ENCODE data around the gene PNPLA2.
A peak's percentile ranks its signal among the peaks of the same experiment; 100 is the strongest.

Gene PNPLA2

DNA sequence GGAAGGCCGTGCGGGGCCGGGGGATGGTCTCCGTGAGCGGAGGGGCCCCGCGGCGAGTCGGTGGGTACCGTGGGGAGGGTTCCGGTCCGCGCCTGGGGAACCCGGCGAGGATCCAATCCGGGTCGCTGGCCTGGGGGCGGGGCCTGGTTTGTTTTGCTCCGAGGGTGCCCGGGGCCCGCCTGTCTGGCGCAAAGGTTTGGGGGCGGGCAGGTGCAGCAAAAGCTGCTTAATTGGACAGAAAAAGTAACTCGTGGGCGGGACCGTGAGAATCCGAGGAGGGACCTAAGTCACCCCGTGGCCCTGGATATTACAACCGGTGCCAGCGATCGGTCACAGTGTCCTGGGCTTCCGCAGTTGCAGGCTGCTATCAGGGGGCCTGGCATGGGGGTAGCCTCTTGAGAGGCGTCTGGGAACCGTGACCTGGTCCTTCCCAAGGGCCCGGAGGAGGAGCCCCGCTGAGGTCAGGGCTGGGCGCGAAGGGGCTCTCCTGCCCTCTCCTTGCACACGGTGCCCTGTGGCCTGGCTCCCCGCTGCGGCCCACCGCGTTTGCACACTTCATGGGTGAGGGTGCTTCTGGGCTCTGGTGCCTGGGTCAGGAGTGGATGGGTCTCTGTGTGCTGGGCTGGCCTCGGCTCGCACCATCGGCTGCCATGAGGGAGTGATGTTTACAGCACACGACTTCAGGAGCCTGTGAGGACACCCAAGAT lies 1.4 kb downstream of the PNPLA2 start (continued):
- TF ChIP-seq, protein P1, sequence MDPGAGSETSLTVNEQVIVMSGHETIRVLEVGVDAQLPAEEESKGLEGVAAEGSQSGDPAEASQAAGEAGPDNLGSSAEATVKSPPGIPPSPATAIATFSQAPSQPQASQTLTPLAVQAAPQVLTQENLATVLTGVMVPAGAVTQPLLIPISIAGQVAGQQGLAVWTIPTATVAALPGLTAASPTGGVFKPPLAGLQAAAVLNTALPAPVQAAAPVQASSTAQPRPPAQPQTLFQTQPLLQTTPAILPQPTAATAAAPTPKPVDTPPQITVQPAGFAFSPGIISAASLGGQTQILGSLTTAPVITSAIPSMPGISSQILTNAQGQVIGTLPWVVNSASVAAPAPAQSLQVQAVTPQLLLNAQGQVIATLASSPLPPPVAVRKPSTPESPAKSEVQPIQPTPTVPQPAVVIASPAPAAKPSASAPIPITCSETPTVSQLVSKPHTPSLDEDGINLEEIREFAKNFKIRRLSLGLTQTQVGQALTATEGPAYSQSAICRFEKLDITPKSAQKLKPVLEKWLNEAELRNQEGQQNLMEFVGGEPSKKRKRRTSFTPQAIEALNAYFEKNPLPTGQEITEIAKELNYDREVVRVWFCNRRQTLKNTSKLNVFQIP (CRISPR knock-in tag; IDR thresholded peaks at IDR 0.05; ENCODE audit: borderline replicate concordance, low read depth): no peak
- TF ChIP-seq ZC3H10 (CRISPR knock-in tag; IDR thresholded peaks at IDR 0.05): no peak
- no peak for TF ChIP-seq OSR1 (CRISPR knock-in tag; IDR thresholded peaks at IDR 0.05)
- TF ChIP-seq ZFP3 (CRISPR knock-in tag; IDR thresholded peaks at IDR 0.05): no peak

DNA sequence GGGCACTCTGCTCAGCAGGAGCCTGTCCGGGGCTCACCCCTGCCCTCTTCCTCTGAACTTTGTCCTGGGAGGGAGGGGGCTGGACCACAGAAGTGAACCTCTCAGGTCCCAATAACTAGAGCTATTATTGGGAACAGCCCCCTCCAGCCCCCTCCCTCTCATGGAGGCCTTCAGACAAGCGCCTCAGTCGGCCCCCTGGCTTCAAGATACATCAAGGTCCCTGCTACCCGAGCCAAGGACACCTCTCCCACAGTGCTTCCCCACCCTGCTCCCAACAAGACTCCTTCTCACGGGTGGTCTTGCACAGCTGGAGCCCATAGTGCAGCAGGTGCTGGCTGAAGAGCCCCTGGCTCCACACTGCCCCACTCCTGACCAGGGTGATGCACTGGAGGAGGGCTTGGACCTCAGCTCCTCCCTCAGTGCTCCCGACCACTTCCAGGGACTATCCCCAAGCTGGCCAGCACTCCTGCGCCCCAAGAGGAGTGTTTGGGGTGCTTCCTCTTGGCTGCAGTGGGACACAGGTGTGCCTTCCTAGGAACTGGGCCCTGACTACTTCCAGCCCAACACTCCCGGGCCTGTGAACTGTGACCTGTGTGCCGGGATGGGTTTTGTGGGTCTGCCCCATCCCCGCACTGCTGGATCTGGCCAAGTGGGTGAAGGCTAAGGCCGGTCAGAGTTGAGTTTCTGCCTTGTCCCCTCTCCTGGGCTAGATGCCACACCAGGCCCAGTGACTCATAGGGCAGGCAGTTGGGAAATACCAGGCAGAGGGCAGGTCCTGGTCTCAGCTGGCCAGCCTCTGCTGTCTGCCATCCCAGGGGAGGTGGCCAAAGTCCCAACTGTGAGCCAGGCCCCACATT lies 2.2 kb downstream of the PNPLA2 start:
- ATAC-seq: peak; percentile 46
- TF ChIP-seq, protein P1 (CRISPR knock-in tag; IDR thresholded peaks at IDR 0.05; ENCODE audit: borderline replicate concordance, low read depth): no peak
- TF ChIP-seq, protein P2, sequence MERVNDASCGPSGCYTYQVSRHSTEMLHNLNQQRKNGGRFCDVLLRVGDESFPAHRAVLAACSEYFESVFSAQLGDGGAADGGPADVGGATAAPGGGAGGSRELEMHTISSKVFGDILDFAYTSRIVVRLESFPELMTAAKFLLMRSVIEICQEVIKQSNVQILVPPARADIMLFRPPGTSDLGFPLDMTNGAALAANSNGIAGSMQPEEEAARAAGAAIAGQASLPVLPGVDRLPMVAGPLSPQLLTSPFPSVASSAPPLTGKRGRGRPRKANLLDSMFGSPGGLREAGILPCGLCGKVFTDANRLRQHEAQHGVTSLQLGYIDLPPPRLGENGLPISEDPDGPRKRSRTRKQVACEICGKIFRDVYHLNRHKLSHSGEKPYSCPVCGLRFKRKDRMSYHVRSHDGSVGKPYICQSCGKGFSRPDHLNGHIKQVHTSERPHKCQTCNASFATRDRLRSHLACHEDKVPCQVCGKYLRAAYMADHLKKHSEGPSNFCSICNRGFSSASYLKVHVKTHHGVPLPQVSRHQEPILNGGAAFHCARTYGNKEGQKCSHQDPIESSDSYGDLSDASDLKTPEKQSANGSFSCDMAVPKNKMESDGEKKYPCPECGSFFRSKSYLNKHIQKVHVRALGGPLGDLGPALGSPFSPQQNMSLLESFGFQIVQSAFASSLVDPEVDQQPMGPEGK (CRISPR knock-in tag; IDR thresholded peaks at IDR 0.05; ENCODE audit: borderline replicate concordance): no peak

DNA sequence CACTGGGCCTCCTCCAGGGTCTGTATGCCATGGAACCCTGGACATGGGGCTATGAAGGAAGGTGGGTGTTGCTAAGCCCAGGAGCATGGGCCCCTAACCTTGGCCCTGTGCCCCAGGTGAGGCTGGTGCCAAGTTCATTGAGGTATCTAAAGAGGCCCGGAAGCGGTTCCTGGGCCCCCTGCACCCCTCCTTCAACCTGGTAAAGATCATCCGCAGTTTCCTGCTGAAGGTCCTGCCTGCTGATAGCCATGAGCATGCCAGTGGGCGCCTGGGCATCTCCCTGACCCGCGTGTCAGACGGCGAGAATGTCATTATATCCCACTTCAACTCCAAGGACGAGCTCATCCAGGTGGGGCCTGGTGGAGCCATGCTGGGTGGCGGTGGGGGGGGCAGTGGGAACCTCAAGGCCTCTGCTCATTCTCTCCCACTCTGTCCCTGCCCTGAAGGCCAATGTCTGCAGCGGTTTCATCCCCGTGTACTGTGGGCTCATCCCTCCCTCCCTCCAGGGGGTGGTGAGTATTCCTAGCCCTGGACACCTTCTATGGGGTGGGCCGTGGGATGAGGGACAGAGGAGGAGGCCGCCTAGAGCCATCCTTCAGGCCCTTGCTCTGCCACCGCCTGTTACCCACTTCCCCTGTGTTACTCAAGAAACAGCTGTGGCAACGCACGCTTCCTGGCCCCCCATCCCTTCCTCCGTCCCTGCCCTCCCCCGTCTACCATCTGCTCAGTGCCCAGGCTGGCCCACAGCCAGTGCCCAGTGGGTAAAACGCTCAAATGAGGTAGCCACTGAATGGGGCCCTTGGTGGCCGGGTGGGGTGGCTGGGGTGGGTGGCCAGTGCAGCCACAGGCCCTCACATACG lies 3.0 kb downstream of the PNPLA2 start:
- TF ChIP-seq RARB (CRISPR knock-in tag; IDR thresholded peaks at IDR 0.05) (no peak), CSDC2 (CRISPR knock-in tag; IDR thresholded peaks at IDR 0.05) (no peak), ARNTL (CRISPR knock-in tag; IDR thresholded peaks at IDR 0.05; ENCODE audit: borderline replicate concordance, low read depth) (no peak), ZNF70 (CRISPR knock-in tag; IDR thresholded peaks at IDR 0.05) (no peak), ISL1 (CRISPR knock-in tag; IDR thresholded peaks at IDR 0.05) (no peak), ZFP3 (CRISPR knock-in tag; IDR thresholded peaks at IDR 0.05) (no peak), BACH2 (CRISPR knock-in tag; IDR thresholded peaks at IDR 0.05; ENCODE audit: borderline replicate concordance) (no peak), GLIS3 (CRISPR knock-in tag; IDR thresholded peaks at IDR 0.05) (no peak), TCF4 (CRISPR knock-in tag; IDR thresholded peaks at IDR 0.05; ENCODE audit: borderline replicate concordance) (no peak), SNAI2 (CRISPR knock-in tag; IDR thresholded peaks at IDR 0.05) (no peak), OSR1 (CRISPR knock-in tag; IDR thresholded peaks at IDR 0.05) (no peak), ESRRG (CRISPR knock-in tag; IDR thresholded peaks at IDR 0.05) (no peak), TOX (CRISPR knock-in tag; IDR thresholded peaks at IDR 0.05; ENCODE audit: borderline replicate concordance) (no peak), PPARA (CRISPR knock-in tag; IDR thresholded peaks at IDR 0.05; ENCODE audit: borderline replicate concordance) (no peak), ZNF565 (CRISPR knock-in tag; conservative IDR thresholded peaks at IDR 0.05; ENCODE audit: low read depth) (no peak), ZFP30 (CRISPR knock-in tag; IDR thresholded peaks at IDR 0.05) (no peak)
- TF ChIP-seq, protein P1 (CRISPR knock-in tag; IDR thresholded peaks at IDR 0.05; ENCODE audit: borderline replicate concordance, low read depth): no peak
- TF ChIP-seq, protein P3, sequence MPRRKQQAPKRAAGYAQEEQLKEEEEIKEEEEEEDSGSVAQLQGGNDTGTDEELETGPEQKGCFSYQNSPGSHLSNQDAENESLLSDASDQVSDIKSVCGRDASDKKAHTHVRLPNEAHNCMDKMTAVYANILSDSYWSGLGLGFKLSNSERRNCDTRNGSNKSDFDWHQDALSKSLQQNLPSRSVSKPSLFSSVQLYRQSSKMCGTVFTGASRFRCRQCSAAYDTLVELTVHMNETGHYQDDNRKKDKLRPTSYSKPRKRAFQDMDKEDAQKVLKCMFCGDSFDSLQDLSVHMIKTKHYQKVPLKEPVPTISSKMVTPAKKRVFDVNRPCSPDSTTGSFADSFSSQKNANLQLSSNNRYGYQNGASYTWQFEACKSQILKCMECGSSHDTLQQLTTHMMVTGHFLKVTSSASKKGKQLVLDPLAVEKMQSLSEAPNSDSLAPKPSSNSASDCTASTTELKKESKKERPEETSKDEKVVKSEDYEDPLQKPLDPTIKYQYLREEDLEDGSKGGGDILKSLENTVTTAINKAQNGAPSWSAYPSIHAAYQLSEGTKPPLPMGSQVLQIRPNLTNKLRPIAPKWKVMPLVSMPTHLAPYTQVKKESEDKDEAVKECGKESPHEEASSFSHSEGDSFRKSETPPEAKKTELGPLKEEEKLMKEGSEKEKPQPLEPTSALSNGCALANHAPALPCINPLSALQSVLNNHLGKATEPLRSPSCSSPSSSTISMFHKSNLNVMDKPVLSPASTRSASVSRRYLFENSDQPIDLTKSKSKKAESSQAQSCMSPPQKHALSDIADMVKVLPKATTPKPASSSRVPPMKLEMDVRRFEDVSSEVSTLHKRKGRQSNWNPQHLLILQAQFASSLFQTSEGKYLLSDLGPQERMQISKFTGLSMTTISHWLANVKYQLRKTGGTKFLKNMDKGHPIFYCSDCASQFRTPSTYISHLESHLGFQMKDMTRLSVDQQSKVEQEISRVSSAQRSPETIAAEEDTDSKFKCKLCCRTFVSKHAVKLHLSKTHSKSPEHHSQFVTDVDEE (CRISPR knock-in tag; IDR thresholded peaks at IDR 0.05): no peak
- TF ChIP-seq, protein P4, sequence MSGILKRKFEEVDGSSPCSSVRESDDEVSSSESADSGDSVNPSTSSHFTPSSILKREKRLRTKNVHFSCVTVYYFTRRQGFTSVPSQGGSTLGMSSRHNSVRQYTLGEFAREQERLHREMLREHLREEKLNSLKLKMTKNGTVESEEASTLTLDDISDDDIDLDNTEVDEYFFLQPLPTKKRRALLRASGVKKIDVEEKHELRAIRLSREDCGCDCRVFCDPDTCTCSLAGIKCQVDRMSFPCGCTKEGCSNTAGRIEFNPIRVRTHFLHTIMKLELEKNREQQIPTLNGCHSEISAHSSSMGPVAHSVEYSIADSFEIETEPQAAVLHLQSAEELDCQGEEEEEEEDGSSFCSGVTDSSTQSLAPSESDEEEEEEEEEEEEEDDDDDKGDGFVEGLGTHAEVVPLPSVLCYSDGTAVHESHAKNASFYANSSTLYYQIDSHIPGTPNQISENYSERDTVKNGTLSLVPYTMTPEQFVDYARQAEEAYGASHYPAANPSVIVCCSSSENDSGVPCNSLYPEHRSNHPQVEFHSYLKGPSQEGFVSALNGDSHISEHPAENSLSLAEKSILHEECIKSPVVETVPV (CRISPR knock-in tag; IDR thresholded peaks at IDR 0.05): no peak
- TF ChIP-seq, protein P2 (CRISPR knock-in tag; IDR thresholded peaks at IDR 0.05; ENCODE audit: borderline replicate concordance): no peak
- no peak for ATAC-seq
